HEK293 (cell line): ENCODE data around the gene KIAA0513.

ENCODE experiments used
- CTCF ChIA-PET: fragments of 350-600 bp; formaldehyde crosslinking; extraction: SDS; loops from one replicate; lab custom pipeline; 2021; ENCODE audit warnings: antibody characterized with exemption; lab: Yijun Ruan, JAX
- POLR2A ChIA-PET: fragments of 300-600 bp; formaldehyde crosslinking; extraction: SDS; loops from one replicate; lab custom pipeline; 2020; ENCODE audit warnings: antibody characterized with exemption, inconsistent platforms; lab: Yijun Ruan, JAX
- H3K27ac ChIP-seq: fragments of 200-500 bp; sonication (Bioruptor generic); 2 replicates; pipeline ENCODE4 v1.5.1; 2014; ENCODE audit warnings: low read depth, low read length, control low read depth, inconsistent platforms; ENCODE audit errors: extremely low read depth
- H3K36me3 ChIP-seq, 2 experiments: fragments of 200-500 bp in 1 of 2; sonication (Bioruptor generic) in 1 of 2; 1 replicate in 1 of 2; 2 replicates in 1 of 2; pipeline ENCODE4 v1.5.1; 2014 to 2017; ENCODE audit warnings: inconsistent platforms in 2 of 2, low read length in 2 of 2; ENCODE audit not compliant: control insufficient read depth in 2 of 2, insufficient read depth in 1 of 2
- H3K4me1 ChIP-seq: fragments of 200-500 bp; sonication (Bioruptor generic); 2 replicates; pipeline ENCODE4 v1.5.1; 2014; ENCODE audit warnings: mild to moderate bottlenecking, low read length, inconsistent platforms; ENCODE audit not compliant: control insufficient read depth, insufficient read depth
- H3K4me3 ChIP-seq: 2 replicates; pipeline ENCODE4 v1.5.1; 2011; ENCODE audit warnings: low read depth, mild to moderate bottlenecking, control low read depth, low read length, moderate library complexity
- H3K9me3 ChIP-seq: fragments of 200-500 bp; sonication (Bioruptor generic); 2 replicates; pipeline ENCODE4 v1.5.1; 2014; ENCODE audit warnings: low read depth, low read length, inconsistent platforms; ENCODE audit not compliant: control insufficient read depth, insufficient read depth
- GFI1B ChIP-seq: fragments of 450-650 bp; formaldehyde crosslinking; IDR thresholded peaks from 2 replicates; pipeline ENCODE4 v1.5.1; 2016; ENCODE audit warnings: missing biosample characterization, missing genetic modification characterization
- KLF9 ChIP-seq: fragments of 450-650 bp; formaldehyde crosslinking; IDR thresholded peaks from 2 replicates; pipeline ENCODE4 v1.5.1; 2016; ENCODE audit warnings: missing biosample characterization, missing genetic modification characterization, low read depth
- SP3 ChIP-seq: fragments of 450-650 bp; formaldehyde crosslinking; IDR thresholded peaks from 2 replicates; pipeline ENCODE4 v1.5.1; 2016; ENCODE audit warnings: missing biosample characterization, missing genetic modification characterization
- SP7 ChIP-seq: fragments of 450-650 bp; formaldehyde crosslinking; IDR thresholded peaks from 2 replicates; pipeline ENCODE4 v1.5.1; 2016; ENCODE audit warnings: missing biosample characterization, missing genetic modification characterization
- ZBTB1 ChIP-seq: fragments of 450-650 bp; formaldehyde crosslinking; IDR thresholded peaks from 2 replicates; pipeline ENCODE4 v1.5.1; 2016; ENCODE audit warnings: missing biosample characterization, missing genetic modification characterization
- ZNF184 ChIP-seq: fragments of 450-650 bp; IDR thresholded peaks from 2 replicates; pipeline ENCODE4 v1.5.1; 2018; ENCODE audit warnings: missing biosample characterization, mild to moderate bottlenecking, missing genetic modification characterization
- ZNF19 ChIP-seq: fragments of 450-650 bp; formaldehyde crosslinking; IDR thresholded peaks from 2 replicates; pipeline ENCODE4; 2016; ENCODE audit warnings: missing biosample characterization, missing genetic modification characterization, low read depth
- ZNF221 ChIP-seq: fragments of 450-650 bp; formaldehyde crosslinking; IDR thresholded peaks from 2 replicates; pipeline ENCODE4 v1.5.1; 2017; ENCODE audit warnings: missing biosample characterization, missing genetic modification characterization, borderline replicate concordance
- ZNF23 ChIP-seq: fragments of 450-650 bp; formaldehyde crosslinking; IDR thresholded peaks from 2 replicates; pipeline ENCODE4 v1.5.1; 2016; ENCODE audit warnings: missing biosample characterization, missing genetic modification characterization, borderline replicate concordance
- ZNF37A ChIP-seq: fragments of 450-650 bp; IDR thresholded peaks from 2 replicates; pipeline ENCODE4 v1.5.1; 2018; ENCODE audit warnings: missing biosample characterization, missing genetic modification characterization
- ZNF394 ChIP-seq: fragments of 450-650 bp; formaldehyde crosslinking; IDR thresholded peaks from 2 replicates; pipeline ENCODE4 v1.5.1; 2016; ENCODE audit warnings: missing biosample characterization, missing genetic modification characterization, mild to moderate bottlenecking, moderate library complexity, borderline replicate concordance
- ZNF514 ChIP-seq: fragments of 450-650 bp; formaldehyde crosslinking; IDR thresholded peaks from 2 replicates; pipeline ENCODE4 v1.5.1; 2016; ENCODE audit warnings: missing biosample characterization, missing genetic modification characterization
- ZNF544 ChIP-seq: fragments of 450-650 bp; formaldehyde crosslinking; IDR thresholded peaks from 2 replicates; pipeline ENCODE4 v1.5.0; 2017; ENCODE audit warnings: missing biosample characterization, missing genetic modification characterization
- ZNF549 ChIP-seq: fragments of 450-650 bp; IDR thresholded peaks from 2 replicates; pipeline ENCODE4 v1.5.1; 2018; ENCODE audit warnings: missing biosample characterization, missing genetic modification characterization, mild to moderate bottlenecking, inconsistent platforms, moderate library complexity
- ZNF558 ChIP-seq: fragments of 450-650 bp; formaldehyde crosslinking; IDR thresholded peaks from 2 replicates; pipeline ENCODE4 v1.5.1; 2016; ENCODE audit warnings: missing biosample characterization, missing genetic modification characterization
- ZNF677 ChIP-seq: fragments of 450-650 bp; IDR thresholded peaks from 2 replicates; pipeline ENCODE4 v1.5.0; 2018; ENCODE audit warnings: missing biosample characterization, mild to moderate bottlenecking, missing genetic modification characterization, moderate library complexity
- ZNF76 ChIP-seq: fragments of 450-650 bp; formaldehyde crosslinking; IDR thresholded peaks from 2 replicates; pipeline ENCODE4; 2016; ENCODE audit warnings: low read depth, missing biosample characterization, missing genetic modification characterization, borderline replicate concordance
- ZNF768 ChIP-seq: fragments of 450-650 bp; formaldehyde crosslinking; IDR thresholded peaks from 2 replicates; pipeline ENCODE4 v1.5.1; 2018; ENCODE audit warnings: missing biosample characterization, mild to moderate bottlenecking, missing genetic modification characterization
- ZNF777 ChIP-seq: fragments of 450-650 bp; formaldehyde crosslinking; IDR thresholded peaks from 2 replicates; pipeline ENCODE4 v1.5.1; 2017; ENCODE audit warnings: missing biosample characterization, missing genetic modification characterization, borderline replicate concordance
- ZNF791 ChIP-seq: fragments of 450-650 bp; formaldehyde crosslinking; IDR thresholded peaks from 2 replicates; pipeline ENCODE4 v1.5.1; 2016; ENCODE audit warnings: missing biosample characterization, missing genetic modification characterization
- ZNF843 ChIP-seq: fragments of 450-650 bp; formaldehyde crosslinking; IDR thresholded peaks from 2 replicates; pipeline ENCODE4 v1.5.1; 2016; ENCODE audit warnings: missing biosample characterization, missing genetic modification characterization
- TF ChIP-seq, protein P1 (sequence below): fragments of 450-650 bp; formaldehyde crosslinking; IDR thresholded peaks from 2 replicates; pipeline ENCODE4 v1.5.1; 2016; ENCODE audit warnings: missing biosample characterization, missing genetic modification characterization
- TF ChIP-seq, protein P2 (sequence below): fragments of 450-650 bp; formaldehyde crosslinking; IDR thresholded peaks from 2 replicates; pipeline ENCODE4 v1.5.1; 2016; ENCODE audit warnings: missing biosample characterization, missing genetic modification characterization
- TF ChIP-seq, protein P3 (sequence below): fragments of 450-650 bp; formaldehyde crosslinking; IDR thresholded peaks from 2 replicates; pipeline ENCODE4 v1.5.1; 2016; ENCODE audit warnings: missing biosample characterization, missing genetic modification characterization

The KIAA0513 gene

DNA sequence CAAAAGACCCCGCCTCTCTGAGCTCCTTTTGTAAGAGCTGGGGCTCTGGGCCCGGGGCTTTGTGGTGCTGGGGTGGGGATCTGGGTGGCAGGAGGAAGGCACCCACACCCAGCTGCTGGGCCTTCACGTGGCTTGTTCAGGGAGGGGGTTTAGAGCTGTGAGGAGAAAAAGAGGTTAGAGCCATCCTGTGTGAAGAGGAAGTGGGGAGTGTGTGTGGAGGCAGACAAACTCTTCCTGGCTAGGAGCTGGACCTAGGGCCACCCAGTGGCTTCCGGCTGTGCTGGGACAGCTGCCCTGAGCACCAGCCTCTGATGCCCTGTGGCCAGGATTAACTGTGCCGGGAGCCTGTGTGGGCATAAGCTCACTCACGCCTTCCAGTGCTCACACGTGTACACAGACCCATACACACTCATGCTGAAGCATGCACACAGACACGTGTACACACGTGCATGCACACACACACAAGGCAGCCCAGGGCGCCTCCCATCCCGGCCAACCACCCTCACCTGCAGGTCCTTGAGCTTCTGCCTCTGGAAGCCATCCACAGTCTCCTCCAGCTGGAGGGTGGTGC lies 77.3 kb downstream of the KIAA0513 start:
- Histone ChIP-seq H3K27ac (no peak overlapping the region), H3K4me3 (no peak overlapping the region), H3K4me1 (no peaks in the 10 kb centered on the region), H3K36me3 (no peaks in the 10 kb centered on the region), H3K9me3 (no peaks in the 10 kb centered on the region)
- POLR2A ChIA-PET = no interaction called here
- no peak for TF ChIP-seq ZNF791 (tag by site-specific recombination)
- TF ChIP-seq ZNF514 (tag by site-specific recombination) = no peak
- TF ChIP-seq ZNF221 = no peak
- no peak for TF ChIP-seq SP7 (tag by site-specific recombination)
- no peak for TF ChIP-seq ZNF777
- TF ChIP-seq GFI1B = no peak
- no peak for TF ChIP-seq ZNF184 (tag by site-specific recombination)
- no peak for TF ChIP-seq ZBTB1 (tag by site-specific recombination)
- TF ChIP-seq, protein P1, sequence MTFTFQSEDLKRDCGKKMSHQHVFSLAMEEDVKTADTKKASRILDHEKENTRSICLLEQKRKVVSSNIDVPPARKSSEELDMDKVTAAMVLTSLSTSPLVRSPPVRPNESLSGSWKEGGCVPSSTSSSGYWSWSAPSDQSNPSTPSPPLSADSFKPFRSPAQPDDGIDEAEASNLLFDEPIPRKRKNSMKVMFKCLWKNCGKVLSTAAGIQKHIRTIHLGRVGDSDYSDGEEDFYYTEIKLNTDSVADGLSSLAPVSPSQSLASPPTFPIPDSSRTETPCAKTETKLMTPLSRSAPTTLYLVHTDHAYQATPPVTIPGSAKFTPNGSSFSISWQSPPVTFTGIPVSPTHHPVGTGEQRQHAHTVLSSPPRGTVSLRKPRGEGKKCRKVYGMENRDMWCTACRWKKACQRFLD (tag by site-specific recombination) = no peak
- no peak for TF ChIP-seq ZNF549 (tag by site-specific recombination)
- TF ChIP-seq SP3 (tag by site-specific recombination) = no peak
- no peak for TF ChIP-seq ZNF544 (tag by site-specific recombination)
- TF ChIP-seq ZNF843 (tag by site-specific recombination) = no peak
- no peak for TF ChIP-seq ZNF76
- TF ChIP-seq ZNF558 (tag by site-specific recombination) = no peak
- no peak for TF ChIP-seq ZNF19 (tag by site-specific recombination)
- TF ChIP-seq, protein P2, sequence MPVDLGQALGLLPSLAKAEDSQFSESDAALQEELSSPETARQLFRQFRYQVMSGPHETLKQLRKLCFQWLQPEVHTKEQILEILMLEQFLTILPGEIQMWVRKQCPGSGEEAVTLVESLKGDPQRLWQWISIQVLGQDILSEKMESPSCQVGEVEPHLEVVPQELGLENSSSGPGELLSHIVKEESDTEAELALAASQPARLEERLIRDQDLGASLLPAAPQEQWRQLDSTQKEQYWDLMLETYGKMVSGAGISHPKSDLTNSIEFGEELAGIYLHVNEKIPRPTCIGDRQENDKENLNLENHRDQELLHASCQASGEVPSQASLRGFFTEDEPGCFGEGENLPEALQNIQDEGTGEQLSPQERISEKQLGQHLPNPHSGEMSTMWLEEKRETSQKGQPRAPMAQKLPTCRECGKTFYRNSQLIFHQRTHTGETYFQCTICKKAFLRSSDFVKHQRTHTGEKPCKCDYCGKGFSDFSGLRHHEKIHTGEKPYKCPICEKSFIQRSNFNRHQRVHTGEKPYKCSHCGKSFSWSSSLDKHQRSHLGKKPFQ = no peak
- no peak for TF ChIP-seq ZNF394
- TF ChIP-seq ZNF37A (tag by site-specific recombination) = no peak
- CTCF ChIA-PET = interaction anchor here (0.6 to 1.5 kb wide), 3 partner anchors 10 to 201 kb away, joined by 4 to 7 read pairs (median 5); no protein-coding TSS in a partner anchor

DNA sequence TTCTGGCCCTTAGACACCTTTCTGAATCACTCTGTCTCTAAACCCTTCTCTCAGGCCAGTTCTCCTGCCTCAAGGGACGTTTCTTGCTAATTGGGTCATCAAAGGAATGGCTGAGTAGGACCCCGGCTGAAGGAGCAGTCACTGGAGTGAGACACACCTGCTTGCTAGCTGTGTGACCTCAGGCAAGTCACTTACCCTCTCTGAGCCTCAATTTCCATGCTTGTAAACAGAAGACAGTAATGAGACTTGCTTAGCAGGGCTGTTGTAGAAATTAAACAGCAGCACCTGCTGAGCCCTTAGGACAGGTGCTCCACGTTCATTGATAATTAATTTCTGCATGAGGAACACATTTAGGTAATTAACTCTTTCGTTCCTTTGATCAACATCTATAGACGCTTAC lies 77.9 kb downstream of the KIAA0513 start:
- TF ChIP-seq ZNF791 (tag by site-specific recombination) (no peak), ZNF768 (peak; percentile 80), ZNF677 (no peak), ZNF558 (tag by site-specific recombination) (no peak), KLF9 (no peak), ZNF23 (no peak)
- TF ChIP-seq, protein P3, sequence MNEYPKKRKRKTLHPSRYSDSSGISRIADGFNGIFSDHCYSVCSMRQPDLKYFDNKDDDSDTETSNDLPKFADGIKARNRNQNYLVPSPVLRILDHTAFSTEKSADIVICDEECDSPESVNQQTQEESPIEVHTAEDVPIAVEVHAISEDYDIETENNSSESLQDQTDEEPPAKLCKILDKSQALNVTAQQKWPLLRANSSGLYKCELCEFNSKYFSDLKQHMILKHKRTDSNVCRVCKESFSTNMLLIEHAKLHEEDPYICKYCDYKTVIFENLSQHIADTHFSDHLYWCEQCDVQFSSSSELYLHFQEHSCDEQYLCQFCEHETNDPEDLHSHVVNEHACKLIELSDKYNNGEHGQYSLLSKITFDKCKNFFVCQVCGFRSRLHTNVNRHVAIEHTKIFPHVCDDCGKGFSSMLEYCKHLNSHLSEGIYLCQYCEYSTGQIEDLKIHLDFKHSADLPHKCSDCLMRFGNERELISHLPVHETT (tag by site-specific recombination) = no peak
- ChIA-PET CTCF (interaction anchor here (0.7 to 1.5 kb wide), 2 partner anchors 10 to 200 kb away, joined by 4 to 7 read pairs; no protein-coding TSS in a partner anchor), POLR2A (no interaction called here)
- no peaks in the 10 kb centered on the region for H3K36me3 ChIP-seq
- H3K9me3 ChIP-seq = no peaks in the 10 kb centered on the region
- H3K27ac ChIP-seq = no peak overlapping the region
- H3K4me3 ChIP-seq = no peak overlapping the region
- H3K4me1 ChIP-seq = no peaks in the 10 kb centered on the region
